ENCODE measurements around the gene PTH1R. TPM values are rescaled to one million over a fixed set of nuclear protein-coding genes. Genes with fewer than 3 reads are reported as not detected.

The PTH1R gene
- polyA plus RNA-seq, 1 donor (not counting 4 experiments of a cell fraction or from before 2014, with no cell fraction given): not detected

- Histone ChIP-seq H3K27ac (ENCODE audit: control insufficient read depth, insufficient read depth, low read length) (no peak overlapping the region), H4K20me1 (ENCODE audit: control insufficient read depth, extremely low read depth, insufficient read depth, low read length) (no peaks in the 10 kb centered on the region), H3K4me3 (ENCODE audit: control insufficient read depth in 2 of 3, extremely low read depth in 1 of 3, insufficient read depth in 2 of 3, low read depth in 1 of 3, low read length in 3 of 3) (no peak overlapping the region), H3K4me2 (ENCODE audit: control insufficient read depth, extremely low read depth, insufficient read depth, low read depth, low read length) (no peak overlapping the region), H3K79me2 (ENCODE audit: control insufficient read depth, insufficient read depth, low read length) (no peaks in the 10 kb centered on the region), H2AFZ (ENCODE audit: control insufficient read depth, low read length) (no peak overlapping the region), H3K9me3 (ENCODE audit: control insufficient read depth, low read depth, low read length) (no peaks in the 10 kb centered on the region), H3K9ac (ENCODE audit: control insufficient read depth, extremely low read depth, insufficient read depth, low read length) (no peak overlapping the region), H3K9me1 (ENCODE audit: control insufficient read depth, extremely low read depth, insufficient read depth, low read length) (no peaks in the 10 kb centered on the region), H3K4me1 (ENCODE audit: control insufficient read depth, extremely low read depth, insufficient read depth, low read length) (peaks cover 9% of the 10 kb centered on the region), H3K27me3 (ENCODE audit: control insufficient read depth, extremely low read depth, insufficient read depth, low read length) (no peaks in the 10 kb centered on the region), H3K36me3 (ENCODE audit: control insufficient read depth in 2 of 2, extremely low read depth in 1 of 2, insufficient read depth in 2 of 2, low read length in 2 of 2) (peaks cover 9 to 24% of the 10 kb centered on the region in 2 experiments)
- DNase-seq (ENCODE audit: low read depth, low spot score): no peak
- TF ChIP-seq EZH2 (IDR thresholded peaks at IDR 0.05; ENCODE audit: low read length) (no peak), CTCF (optimal IDR thresholded peaks at IDR 0.05 in 1 of 3, IDR thresholded peaks at IDR 0.05 in 1 of 3, conservative IDR thresholded peaks at IDR 0.05 in 1 of 3; ENCODE audit: extremely low read depth in 1 of 3, insufficient read depth in 2 of 3, low read length in 3 of 3) (no peak)
- no peak for FAIRE-seq
- dilution Hi-C loops (cut with MboI; ENCODE audit: extremely low pct_ligation_motif_present, low sequenced_read_pairs): no loop called here
Measured at GRCh38 chr3:46915297-46915822, 37.8 kb downstream of the PTH1R start.

- TF ChIP-seq CTCF (optimal IDR thresholded peaks at IDR 0.05 in 1 of 3, IDR thresholded peaks at IDR 0.05 in 1 of 3, conservative IDR thresholded peaks at IDR 0.05 in 1 of 3; ENCODE audit: extremely low read depth in 1 of 3, insufficient read depth in 2 of 3, low read length in 3 of 3): no peak
- TF ChIP-seq EZH2 (IDR thresholded peaks at IDR 0.05; ENCODE audit: low read length): no peak
- no peaks in the 10 kb centered on the region for H3K27me3 ChIP-seq (ENCODE audit: control insufficient read depth, extremely low read depth, insufficient read depth, low read length)
- no peaks in the 10 kb centered on the region for H4K20me1 ChIP-seq (ENCODE audit: control insufficient read depth, extremely low read depth, insufficient read depth, low read length)
- H3K4me1 ChIP-seq (ENCODE audit: control insufficient read depth, extremely low read depth, insufficient read depth, low read length): peaks cover 9% of the 10 kb centered on the region
- H3K9me1 ChIP-seq (ENCODE audit: control insufficient read depth, extremely low read depth, insufficient read depth, low read length): no peaks in the 10 kb centered on the region
- H3K4me3 ChIP-seq (ENCODE audit: control insufficient read depth in 2 of 3, extremely low read depth in 1 of 3, insufficient read depth in 2 of 3, low read depth in 1 of 3, low read length in 3 of 3): no peak overlapping the region
- no peaks in the 10 kb centered on the region for H3K9me3 ChIP-seq (ENCODE audit: control insufficient read depth, low read depth, low read length)
- no peak overlapping the region for H3K27ac ChIP-seq (ENCODE audit: control insufficient read depth, insufficient read depth, low read length)
- peaks cover 18 to 34% of the 10 kb centered on the region in 2 experiments for H3K36me3 ChIP-seq (ENCODE audit: control insufficient read depth in 2 of 2, extremely low read depth in 1 of 2, insufficient read depth in 2 of 2, low read length in 2 of 2)
- FAIRE-seq (no peak), DNase-seq (ENCODE audit: low read depth, low spot score) (no peak)
- dilution Hi-C loops (cut with MboI; ENCODE audit: extremely low pct_ligation_motif_present, low sequenced_read_pairs): no loop called here
- no peak overlapping the region for H2AFZ ChIP-seq (ENCODE audit: control insufficient read depth, low read length)
- no peak overlapping the region for H3K4me2 ChIP-seq (ENCODE audit: control insufficient read depth, extremely low read depth, insufficient read depth, low read depth, low read length)
- H3K79me2 ChIP-seq (ENCODE audit: control insufficient read depth, insufficient read depth, low read length): no peaks in the 10 kb centered on the region
- H3K9ac ChIP-seq (ENCODE audit: control insufficient read depth, extremely low read depth, insufficient read depth, low read length): no peak overlapping the region
Measured at GRCh38 chr3:46916278-46916677, 38.8 kb downstream of the PTH1R start.
